Ovary (tissue), 3 donors: ENCODE measurements around the gene KRT10.

ENCODE experiments used
- CTCF ChIP-seq, 3 donors: fragments of 450-650 bp in 2 of 3; fragments of 200-600 bp in 1 of 3; IDR thresholded peaks; one replicate each; pipeline versions ENCODE4 v1.5.1 to v1.8.0; 2016 to 2022; ENCODE audit warnings: antibody characterized with exemption in 3 of 3, mild to moderate bottlenecking in 1 of 3
- EP300 ChIP-seq: sonication (generic); formaldehyde crosslinking; IDR thresholded peaks from one replicate; pipeline ENCODE4 v1.6.1; 2017; ENCODE audit warnings: antibody characterized with exemption
- POLR2A ChIP-seq: fragments of 450-650 bp; IDR thresholded peaks from one replicate; pipeline ENCODE4 v1.6.1; 2017; ENCODE audit warnings: antibody characterized with exemption, mild to moderate bottlenecking, moderate library complexity
- donor health status: DM: no; HTN: no; CAD: no.

- TF ChIP-seq CTCF (IDR thresholded peaks at IDR 0.05) = no peak
- TF ChIP-seq POLR2A = no peak
- no peak for TF ChIP-seq EP300
Measured at GRCh38 chr17:40810494-40810893, 11.9 kb downstream of the KRT10 start.
